Kidney glomerular epithelial cell (primary cell): ENCODE data around the gene UBAP1L.

ENCODE experiments used
- DNase-seq: peaks from one replicate; lab custom pipeline; 2025; lab: John Stamatoyannopoulos, UW

UBAP1L gene

DNA sequence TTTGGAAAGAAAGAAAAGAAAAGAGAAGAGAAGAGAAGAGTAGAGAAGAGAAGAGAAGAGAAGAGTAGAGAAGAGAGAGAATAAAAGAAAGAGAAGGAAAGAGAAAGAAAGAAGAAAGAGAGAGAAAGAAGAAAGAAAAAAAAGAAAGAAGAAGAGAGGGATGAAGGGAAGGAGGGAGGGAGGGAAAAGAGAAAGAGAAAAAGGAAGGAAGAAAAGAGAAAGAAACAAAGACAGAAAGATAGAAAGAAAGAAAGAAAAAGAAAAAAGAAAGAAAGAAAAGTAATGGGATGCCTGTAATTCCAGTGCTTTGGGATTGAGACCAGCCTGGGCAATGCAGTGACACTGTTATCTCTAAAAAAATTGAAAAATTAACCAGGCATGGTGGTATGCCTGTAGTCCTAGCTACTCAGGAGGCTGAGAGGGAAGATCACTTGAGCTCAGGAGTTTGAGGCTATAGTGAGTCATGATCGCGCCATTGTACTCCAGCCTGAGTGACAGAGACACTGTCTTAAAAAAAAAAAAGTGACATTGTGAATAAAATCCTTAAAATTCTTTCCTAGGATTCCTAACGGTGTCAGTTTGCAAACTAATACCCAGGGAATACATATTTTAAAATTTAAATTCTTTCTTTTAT, 48.9 kb downstream of the UBAP1L start:
- DNase-seq: peak; percentile 9

- DNase-seq: peak; percentile 13
Measured at GRCh38 chr15:65062726-65063125, 52.3 kb downstream of the UBAP1L start.

- no peak for DNase-seq
Measured at GRCh38 chr15:65062061-65062460, 52.9 kb downstream of the UBAP1L start.

- DNase-seq: no peak
Measured at GRCh38 chr15:65060641-65061397, 54.2 kb downstream of the UBAP1L start.

DNA sequence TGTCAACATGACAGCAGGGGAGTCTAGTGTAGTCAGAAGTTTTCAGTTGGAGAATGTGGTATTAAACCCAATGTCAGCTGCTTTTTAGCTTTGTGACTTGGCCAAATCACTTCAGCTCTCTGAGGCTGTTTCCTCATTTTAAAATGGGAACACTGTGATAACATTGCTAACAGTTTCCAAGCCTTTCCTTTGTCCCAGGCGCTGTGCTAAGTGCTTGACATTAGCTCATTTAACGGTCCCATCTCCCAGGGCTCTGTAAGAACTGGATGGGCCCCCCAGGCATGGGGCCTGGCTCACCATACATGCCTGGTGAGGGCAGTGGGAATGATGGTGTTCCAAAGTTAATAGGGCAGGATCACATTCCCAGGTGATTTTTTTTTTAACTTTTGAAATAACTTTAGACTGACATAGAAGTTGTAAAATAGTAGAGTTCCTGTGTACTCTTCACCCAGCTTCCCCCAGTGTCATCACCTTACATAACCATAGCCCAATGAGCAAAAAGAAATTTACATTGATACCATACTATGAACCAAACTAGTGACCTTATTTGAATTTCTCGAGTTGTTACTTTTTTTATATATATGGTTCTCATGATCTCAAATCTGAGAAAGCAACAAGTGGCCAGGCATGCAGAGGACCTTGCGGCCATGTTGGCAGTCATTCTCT, 54.9 kb downstream of the UBAP1L start:
- DNase-seq: no peak

DNA sequence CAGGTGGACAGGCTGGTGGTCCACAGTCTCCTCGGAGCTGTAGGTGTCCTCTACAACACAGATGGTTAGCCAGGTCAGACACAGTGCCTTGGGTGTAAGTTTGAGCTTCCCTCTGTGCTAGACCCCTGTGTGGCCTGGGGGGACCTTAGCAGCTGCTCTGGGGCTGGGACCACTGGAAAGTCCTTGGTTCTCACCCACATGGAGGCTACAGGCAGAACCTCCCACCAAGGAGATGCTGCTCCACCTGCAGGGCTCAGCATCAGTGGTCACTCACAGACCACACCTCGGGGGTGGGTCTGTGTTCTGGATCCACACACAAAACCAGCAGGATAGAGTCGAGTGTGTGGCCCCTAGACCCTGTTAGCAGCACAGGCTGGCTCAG, 55.6 kb downstream of the UBAP1L start:
- no peak for DNase-seq

DNA sequence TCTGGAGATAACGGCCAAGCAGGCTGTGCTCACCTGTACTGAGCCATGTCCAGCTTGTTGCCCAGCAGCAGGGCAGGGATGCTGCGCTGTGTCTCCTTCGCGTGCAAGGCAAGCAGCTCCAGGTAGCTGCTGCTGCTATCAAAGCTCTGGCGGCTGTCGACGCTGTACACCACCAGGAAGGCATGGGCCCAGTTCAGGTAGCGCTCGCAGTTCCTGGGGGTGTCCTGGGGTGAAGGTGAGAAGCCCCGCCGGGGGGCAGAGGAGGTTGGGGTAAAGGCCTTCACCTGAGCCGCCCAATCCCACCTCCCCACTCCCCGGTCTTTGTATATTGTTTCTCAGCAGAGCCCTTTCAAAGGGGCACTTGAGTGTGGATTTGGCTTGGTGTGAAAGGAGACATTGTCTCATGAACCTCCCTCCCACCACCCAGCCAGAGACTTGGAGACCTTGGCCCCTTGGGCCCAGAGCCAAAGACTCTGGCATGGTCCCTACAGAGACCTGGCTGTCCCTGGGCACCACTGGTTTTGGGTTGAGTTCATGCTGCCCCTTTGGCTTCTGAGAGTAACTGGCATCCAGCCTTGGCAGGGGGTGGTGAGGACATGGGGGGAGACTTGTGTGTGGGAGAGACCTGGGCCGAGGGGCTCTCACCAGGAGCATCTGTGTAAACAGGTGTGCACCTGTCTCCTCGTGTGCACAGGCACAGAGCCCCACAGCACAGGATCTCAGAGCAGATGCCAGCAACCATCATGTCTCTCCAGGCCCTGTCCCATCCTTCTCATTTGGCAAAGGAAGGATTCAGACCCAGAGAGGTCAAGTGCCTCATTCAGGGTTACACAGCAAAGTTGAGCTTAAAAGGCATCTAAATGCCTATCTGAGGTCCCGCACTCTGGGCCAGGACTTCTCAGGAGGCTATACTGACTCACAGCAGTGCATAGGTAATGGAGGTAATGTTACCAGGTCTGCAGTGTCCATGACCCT, 56.3 kb downstream of the UBAP1L start:
- no peak for DNase-seq

- DNase-seq: peak; percentile 94
Measured at GRCh38 chr15:65057549-65057940, 57.5 kb downstream of the UBAP1L start.

DNA sequence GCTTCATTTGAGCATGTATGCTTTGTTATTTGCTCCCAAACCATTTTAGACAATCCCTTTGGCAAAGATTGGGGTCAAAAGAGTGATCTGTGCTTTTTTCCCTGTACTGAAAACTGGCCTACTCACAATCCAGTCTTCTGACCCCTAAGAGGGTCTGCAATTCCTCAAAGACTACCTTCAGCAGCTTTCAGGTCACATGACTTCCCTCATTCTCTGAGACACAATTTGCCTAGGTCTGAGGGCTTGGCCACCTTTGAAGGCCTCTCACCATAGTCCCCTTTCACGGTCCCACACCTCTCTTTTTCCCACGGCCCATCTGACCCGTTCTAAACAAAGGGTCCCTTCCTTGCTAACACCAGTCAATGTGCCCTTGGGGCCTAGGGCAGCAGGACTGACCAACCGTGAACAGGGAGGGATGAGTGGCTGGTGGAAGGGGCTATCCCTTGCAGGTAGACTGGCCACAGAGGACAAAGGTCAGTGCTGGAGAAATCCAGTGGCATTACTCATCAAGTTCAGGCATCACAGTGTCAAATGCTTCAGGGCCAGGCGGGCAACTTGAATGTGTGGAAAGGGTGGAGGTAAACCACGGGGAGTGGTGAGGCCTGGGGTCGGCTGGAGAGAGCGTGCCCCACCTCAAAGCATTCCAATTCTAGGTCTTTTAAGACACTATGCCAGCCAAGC, 58.0 kb downstream of the UBAP1L start:
- peak; percentile 97 for DNase-seq

GRCh38 chr15:65056106-65056505, 58.9 kb downstream of the UBAP1L start:
- DNase-seq: no peak

DNA sequence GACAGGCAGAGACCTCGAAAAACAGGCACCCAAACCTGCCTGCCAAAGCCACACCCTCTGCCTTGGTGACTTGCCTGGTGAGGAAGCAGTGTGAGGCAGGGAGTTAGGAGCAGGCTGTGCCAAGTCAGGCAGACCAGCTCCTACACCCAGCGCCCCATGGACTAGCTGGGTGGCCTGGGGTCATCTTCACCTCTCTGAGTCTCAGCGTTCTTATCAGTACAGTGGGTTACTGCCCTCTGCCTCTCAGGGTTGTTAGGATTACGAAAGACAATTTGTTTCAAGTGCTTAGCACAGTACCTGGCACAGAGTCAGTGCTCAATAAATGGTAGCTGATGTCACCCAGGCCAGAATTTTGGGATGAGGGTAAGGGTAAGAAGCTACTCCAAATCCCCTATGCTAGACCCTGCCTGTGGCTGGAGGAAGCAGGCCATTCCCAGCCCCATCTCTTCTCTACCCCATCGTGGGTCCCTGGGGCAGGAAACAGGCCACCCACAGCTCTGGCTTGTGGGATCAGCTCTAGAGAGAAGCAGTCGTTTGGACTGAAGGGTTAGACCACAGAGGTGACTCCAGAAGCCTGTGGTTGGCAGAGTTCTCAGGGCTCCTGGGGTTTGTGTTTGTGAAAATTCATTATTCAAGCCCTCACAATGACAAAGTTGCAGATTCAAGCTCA, 59.7 kb downstream of the UBAP1L start:
- peak; percentile 29 for DNase-seq

GRCh38 chr15:65054333-65055200, 60.4 kb downstream of the UBAP1L start:
- DNase-seq: peak; percentile 65

- DNase-seq: no peak
Measured at GRCh38 chr15:65052956-65053355, 62.0 kb downstream of the UBAP1L start.

- no peak for DNase-seq
Measured at GRCh38 chr15:65051266-65051665, 63.7 kb downstream of the UBAP1L start.

DNA sequence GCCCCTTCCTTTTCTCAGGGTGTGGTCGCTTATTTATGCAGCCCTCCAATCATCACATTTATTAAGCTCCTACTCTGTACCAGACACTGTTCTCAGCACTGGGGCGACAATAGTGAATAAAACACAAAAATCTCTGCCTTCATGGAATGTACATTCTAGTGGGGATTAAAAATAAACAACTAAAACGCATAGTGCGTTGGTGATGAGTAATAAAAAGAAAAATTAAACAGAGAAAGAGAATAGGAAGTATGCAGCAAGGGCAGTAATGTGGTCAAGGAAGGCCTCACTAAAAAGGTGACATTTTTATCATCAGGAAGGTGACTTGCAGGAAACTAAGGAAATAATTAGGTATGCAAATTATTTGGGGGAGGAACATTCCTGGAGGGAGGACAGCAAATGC, 64.7 kb downstream of the UBAP1L start:
- no peak for DNase-seq

GRCh38 chr15:65049418-65049840, 65.6 kb downstream of the UBAP1L start:
- peak; percentile 55 for DNase-seq

DNA sequence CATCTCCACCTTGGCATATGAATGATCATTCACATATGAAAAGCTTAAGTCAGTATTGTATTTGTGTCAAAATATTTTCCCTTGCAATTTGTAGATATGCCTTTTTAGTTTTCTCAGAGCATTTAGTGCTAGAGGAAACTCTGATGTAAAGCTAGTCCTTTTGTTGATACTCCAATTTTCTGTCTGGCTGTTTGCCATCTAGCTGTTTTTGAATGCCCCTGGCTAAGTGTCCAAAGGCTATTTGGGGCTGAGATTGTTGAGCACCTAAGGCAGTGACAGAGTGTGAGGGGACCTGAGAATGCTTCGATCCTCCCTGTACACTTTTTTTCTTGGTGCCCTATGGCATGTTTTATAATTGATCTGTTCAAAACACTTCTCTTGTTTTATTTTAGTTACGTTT, 66.8 kb downstream of the UBAP1L start:
- no peak for DNase-seq

DNA sequence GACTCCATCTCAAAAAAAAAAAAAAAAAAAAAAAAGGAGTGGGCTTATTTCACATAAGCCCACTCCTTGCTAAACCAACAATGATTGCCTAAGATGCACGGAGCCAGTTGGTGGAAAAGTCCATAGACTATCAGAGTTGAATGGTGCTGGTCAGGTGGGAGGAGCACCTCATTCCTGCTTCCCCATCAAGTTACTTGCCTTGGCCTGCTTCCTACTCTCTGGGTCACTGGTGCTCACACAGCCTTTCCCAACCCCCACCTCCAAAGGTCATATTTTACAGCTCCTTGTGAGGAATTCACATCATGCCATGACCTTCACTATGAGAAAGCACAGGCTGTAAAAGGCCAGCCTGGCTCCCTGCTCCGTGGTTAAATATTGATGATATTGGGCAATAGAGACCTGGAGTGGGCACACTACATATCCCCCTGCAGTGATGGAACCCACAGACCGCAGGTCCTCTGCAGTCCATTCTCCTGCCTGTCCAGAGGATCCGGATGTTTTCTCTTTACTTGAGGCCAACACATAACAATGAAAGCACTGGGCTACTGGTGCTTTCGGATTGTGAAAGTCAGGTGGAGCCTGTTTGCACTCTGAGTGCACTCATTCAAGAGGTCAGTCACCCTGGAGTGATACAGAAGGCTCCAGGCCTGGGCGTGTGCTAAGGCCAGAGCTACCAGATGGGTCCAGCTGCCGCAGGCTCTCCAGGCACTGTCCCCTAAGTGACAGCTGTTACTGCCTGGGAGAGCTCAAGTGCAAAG, 70.1 kb downstream of the UBAP1L start, which contains the start of gene SLC51B:
Gene SLC51B (plus strand): TSS at position 664 of the 758 bp plus-strand sequence. CDS start 4,618 bp downstream, outside the sequence.
- no peak for DNase-seq

GRCh38 chr15:65044218-65044617, 70.8 kb downstream of the UBAP1L start:
- DNase-seq: peak; percentile 68
